HG03460 (cell line): ENCODE measurements around the gene RASA3.
"Not testable (repeated sequence)": the region's sequence is repeated elsewhere in the genome, so short reads cannot be mapped to it uniquely, and the experiment has no call there.

Source experiments
- ATAC-seq: cut with Tn5 transposase; IDR thresholded peaks from one replicate; pipeline ENCODE4 v1.9.1; 2021; ENCODE audit not compliant: unreplicated experiment

RASA3 gene

GRCh38 chr13:113995051-113995601, 137.3 kb downstream of the RASA3 start:
- ATAC-seq = no peak

- ATAC-seq = no peak
Observed at GRCh38 chr13:113992276-113993005, 140.0 kb downstream of the RASA3 start.

- no peak for ATAC-seq
Observed at GRCh38 chr13:113991676-113992179, 140.7 kb downstream of the RASA3 start.

GRCh38 chr13:113991191-113991669, 141.2 kb downstream of the RASA3 start:
- no peak for ATAC-seq

GRCh38 chr13:113990321-113990837, 142.0 kb downstream of the RASA3 start:
- no peak for ATAC-seq

- no peak for ATAC-seq
Observed at GRCh38 chr13:113989585-113990300, 142.7 kb downstream of the RASA3 start.

GRCh38 chr13:113988859-113989258, 143.6 kb downstream of the RASA3 start:
- ATAC-seq = not testable (repeated sequence)

- ATAC-seq = no peak
Observed at GRCh38 chr13:113982296-113982661, 150.1 kb downstream of the RASA3 start.

- ATAC-seq = no peak
Observed at GRCh38 chr13:113981611-113982295, 150.7 kb downstream of the RASA3 start.

GRCh38 chr13:113981194-113981605, 151.2 kb downstream of the RASA3 start:
- ATAC-seq = no peak

GRCh38 chr13:113980489-113981064, 151.8 kb downstream of the RASA3 start:
- ATAC-seq = no peak

- ATAC-seq = no peak
Observed at GRCh38 chr13:113979791-113980471, 152.5 kb downstream of the RASA3 start.

GRCh38 chr13:113978741-113979481, 153.5 kb downstream of the RASA3 start:
- ATAC-seq = no peak

GRCh38 chr13:113977976-113978375, 154.4 kb downstream of the RASA3 start:
- no peak for ATAC-seq

- ATAC-seq = no peak
Observed at GRCh38 chr13:113976711-113977684, 155.4 kb downstream of the RASA3 start.

GRCh38 chr13:113975416-113975815, 157.0 kb downstream of the RASA3 start:
- ATAC-seq = no peak

- ATAC-seq = no peak
Observed at GRCh38 chr13:113974304-113975281, 157.8 kb downstream of the RASA3 start.
